Measurements from ENCODE around the gene DAPP1. TPM values are rescaled to one million over a fixed set of nuclear protein-coding genes. Genes with fewer than 3 reads are reported as not detected.

The DAPP1 gene
- total and polyA plus RNA-seq, 2 experiments from 2014 or later: not detected

DNA sequence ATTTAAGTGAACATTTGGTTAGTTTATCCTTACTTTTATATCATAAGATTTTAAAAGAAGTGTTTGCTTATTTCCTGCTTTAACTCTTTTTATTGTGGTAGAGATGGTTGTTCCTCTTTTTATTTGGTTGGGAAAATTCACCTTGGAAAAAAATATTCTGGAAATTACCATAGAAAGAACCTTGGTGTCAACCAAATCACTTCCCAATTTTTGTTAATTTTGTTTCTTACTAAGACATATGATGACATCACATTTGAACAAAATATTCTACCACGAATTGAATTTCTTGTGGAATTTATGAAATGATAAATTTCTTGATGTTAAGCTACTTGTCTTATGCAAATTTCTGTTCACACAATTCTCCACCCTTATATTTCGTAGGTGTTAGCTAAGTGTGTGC is 43.9 kb downstream of the DAPP1 start (continued):
- TF ChIP-seq, protein P1, sequence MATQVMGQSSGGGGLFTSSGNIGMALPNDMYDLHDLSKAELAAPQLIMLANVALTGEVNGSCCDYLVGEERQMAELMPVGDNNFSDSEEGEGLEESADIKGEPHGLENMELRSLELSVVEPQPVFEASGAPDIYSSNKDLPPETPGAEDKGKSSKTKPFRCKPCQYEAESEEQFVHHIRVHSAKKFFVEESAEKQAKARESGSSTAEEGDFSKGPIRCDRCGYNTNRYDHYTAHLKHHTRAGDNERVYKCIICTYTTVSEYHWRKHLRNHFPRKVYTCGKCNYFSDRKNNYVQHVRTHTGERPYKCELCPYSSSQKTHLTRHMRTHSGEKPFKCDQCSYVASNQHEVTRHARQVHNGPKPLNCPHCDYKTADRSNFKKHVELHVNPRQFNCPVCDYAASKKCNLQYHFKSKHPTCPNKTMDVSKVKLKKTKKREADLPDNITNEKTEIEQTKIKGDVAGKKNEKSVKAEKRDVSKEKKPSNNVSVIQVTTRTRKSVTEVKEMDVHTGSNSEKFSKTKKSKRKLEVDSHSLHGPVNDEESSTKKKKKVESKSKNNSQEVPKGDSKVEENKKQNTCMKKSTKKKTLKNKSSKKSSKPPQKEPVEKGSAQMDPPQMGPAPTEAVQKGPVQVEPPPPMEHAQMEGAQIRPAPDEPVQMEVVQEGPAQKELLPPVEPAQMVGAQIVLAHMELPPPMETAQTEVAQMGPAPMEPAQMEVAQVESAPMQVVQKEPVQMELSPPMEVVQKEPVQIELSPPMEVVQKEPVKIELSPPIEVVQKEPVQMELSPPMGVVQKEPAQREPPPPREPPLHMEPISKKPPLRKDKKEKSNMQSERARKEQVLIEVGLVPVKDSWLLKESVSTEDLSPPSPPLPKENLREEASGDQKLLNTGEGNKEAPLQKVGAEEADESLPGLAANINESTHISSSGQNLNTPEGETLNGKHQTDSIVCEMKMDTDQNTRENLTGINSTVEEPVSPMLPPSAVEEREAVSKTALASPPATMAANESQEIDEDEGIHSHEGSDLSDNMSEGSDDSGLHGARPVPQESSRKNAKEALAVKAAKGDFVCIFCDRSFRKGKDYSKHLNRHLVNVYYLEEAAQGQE (IDR thresholded peaks at IDR 0.05; ENCODE audit: unreplicated experiment): no peak
- no peak for TF ChIP-seq CREB1 (CRISPR knock-in tag; IDR thresholded peaks at IDR 0.05; ENCODE audit: low read depth)
- TF ChIP-seq, protein P2, sequence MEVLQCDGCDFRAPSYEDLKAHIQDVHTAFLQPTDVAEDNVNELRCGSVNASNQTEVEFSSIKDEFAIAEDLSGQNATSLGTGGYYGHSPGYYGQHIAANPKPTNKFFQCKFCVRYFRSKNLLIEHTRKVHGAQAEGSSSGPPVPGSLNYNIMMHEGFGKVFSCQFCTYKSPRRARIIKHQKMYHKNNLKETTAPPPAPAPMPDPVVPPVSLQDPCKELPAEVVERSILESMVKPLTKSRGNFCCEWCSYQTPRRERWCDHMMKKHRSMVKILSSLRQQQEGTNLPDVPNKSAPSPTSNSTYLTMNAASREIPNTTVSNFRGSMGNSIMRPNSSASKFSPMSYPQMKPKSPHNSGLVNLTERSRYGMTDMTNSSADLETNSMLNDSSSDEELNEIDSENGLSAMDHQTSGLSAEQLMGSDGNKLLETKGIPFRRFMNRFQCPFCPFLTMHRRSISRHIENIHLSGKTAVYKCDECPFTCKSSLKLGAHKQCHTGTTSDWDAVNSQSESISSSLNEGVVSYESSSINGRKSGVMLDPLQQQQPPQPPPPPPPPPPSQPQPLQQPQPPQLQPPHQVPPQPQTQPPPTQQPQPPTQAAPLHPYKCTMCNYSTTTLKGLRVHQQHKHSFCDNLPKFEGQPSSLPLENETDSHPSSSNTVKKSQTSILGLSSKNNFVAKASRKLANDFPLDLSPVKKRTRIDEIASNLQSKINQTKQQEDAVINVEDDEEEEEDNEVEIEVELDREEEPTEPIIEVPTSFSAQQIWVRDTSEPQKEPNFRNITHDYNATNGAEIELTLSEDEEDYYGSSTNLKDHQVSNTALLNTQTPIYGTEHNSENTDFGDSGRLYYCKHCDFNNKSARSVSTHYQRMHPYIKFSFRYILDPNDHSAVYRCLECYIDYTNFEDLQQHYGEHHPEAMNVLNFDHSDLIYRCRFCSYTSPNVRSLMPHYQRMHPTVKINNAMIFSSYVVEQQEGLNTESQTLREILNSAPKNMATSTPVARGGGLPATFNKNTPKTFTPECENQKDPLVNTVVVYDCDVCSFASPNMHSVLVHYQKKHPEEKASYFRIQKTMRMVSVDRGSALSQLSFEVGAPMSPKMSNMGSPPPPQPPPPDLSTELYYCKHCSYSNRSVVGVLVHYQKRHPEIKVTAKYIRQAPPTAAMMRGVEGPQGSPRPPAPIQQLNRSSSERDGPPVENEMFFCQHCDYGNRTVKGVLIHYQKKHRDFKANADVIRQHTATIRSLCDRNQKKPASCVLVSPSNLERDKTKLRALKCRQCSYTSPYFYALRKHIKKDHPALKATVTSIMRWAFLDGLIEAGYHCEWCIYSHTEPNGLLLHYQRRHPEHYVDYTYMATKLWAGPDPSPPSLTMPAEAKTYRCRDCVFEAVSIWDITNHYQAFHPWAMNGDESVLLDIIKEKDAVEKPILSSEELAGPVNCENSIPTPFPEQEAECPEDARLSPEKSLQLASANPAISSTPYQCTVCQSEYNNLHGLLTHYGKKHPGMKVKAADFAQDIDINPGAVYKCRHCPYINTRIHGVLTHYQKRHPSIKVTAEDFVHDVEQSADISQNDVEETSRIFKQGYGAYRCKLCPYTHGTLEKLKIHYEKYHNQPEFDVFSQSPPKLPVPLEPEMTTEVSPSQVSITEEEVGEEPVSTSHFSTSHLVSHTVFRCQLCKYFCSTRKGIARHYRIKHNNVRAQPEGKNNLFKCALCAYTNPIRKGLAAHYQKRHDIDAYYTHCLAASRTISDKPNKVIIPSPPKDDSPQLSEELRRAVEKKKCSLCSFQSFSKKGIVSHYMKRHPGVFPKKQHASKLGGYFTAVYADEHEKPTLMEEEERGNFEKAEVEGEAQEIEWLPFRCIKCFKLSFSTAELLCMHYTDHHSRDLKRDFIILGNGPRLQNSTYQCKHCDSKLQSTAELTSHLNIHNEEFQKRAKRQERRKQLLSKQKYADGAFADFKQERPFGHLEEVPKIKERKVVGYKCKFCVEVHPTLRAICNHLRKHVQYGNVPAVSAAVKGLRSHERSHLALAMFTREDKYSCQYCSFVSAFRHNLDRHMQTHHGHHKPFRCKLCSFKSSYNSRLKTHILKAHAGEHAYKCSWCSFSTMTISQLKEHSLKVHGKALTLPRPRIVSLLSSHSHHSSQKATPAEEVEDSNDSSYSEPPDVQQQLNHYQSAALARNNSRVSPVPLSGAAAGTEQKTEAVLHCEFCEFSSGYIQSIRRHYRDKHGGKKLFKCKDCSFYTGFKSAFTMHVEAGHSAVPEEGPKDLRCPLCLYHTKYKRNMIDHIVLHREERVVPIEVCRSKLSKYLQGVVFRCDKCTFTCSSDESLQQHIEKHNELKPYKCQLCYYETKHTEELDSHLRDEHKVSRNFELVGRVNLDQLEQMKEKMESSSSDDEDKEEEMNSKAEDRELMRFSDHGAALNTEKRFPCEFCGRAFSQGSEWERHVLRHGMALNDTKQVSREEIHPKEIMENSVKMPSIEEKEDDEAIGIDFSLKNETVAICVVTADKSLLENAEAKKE (CRISPR knock-in tag; IDR thresholded peaks at IDR 0.05): no peak

DNA sequence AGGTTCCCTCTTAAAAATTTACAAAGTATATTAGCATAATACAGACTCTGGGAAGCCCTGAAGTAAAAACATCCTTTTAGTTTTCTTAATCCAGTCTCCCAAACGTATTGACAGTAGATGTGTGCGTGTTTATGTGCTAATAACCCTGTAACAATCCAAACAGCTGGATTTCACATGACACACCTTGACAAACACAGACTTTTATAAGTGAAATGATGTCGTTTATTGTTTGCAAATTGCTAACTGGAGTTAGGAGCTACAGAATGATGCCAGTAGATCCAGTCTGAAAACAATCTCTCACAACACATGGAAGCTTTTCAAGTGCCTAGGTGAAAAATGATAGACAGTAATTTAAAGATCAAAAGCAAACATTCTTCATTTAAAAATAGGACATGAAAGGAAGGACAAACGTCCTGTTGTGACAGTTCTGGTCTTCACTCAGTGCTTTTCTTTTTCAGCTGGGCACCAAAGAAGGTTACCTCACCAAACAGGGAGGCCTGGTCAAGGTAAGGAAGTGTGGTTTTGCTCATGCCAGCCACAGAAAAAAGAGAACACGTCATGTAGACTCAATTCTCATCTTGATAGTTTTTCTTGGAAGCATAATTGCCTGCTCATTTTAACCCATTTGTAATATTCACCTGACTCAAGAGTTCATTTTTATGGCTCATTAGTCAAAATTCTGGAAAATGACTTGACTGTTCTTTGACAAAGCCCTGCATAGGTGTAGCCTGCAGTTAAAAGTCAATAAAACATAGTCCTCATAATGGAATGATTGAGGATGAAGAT is 44.7 kb downstream of the DAPP1 start:
- no peaks in the 10 kb centered on the region for H3F3A ChIP-seq (replicated peaks; ENCODE audit: low read depth)
- peaks cover 5% of the 10 kb centered on the region for H3K27me3 Mint-ChIP-seq (ENCODE audit: insufficient read depth, low read depth, poor library complexity)
- H3K36me3 ChIP-seq (ENCODE audit: insufficient read depth): no peaks in the 10 kb centered on the region
- no peak for DNase-seq (ENCODE audit: low spot score)
- H3K9me3 Mint-ChIP-seq: no peaks in the 10 kb centered on the region
- H3K4me2 ChIP-seq: no peak overlapping the region
- H3K4me3 Mint-ChIP-seq: no peak overlapping the region
- H3K4me3 ChIP-seq: no peak overlapping the region
- no peaks in the 10 kb centered on the region for H3K79me2 ChIP-seq (replicated peaks; ENCODE audit: insufficient read depth)
- no peak overlapping the region for H3K27ac Mint-ChIP-seq
- H2AFZ ChIP-seq: no peak overlapping the region
- H3K36me3 Mint-ChIP-seq (ENCODE audit: low read depth): no peaks in the 10 kb centered on the region
- no peak for ATAC-seq
- H4K20me1 ChIP-seq (replicated peaks; ENCODE audit: insufficient read depth): no peaks in the 10 kb centered on the region
- peaks cover 8% of the 10 kb centered on the region for H3K4me1 ChIP-seq (ENCODE audit: insufficient read depth)
- H3K27ac ChIP-seq (ENCODE audit: low read depth): no peak overlapping the region
- H3K27me3 ChIP-seq (ENCODE audit: insufficient read depth): no peaks in the 10 kb centered on the region
- peaks cover 6% of the 10 kb centered on the region; the same call in 2 of the 3 replicates for H3K4me1 Mint-ChIP-seq
- H3K9me2 ChIP-seq (ENCODE audit: insufficient read depth): no peaks in the 10 kb centered on the region
- no peak for TF ChIP-seq POLR2AphosphoS5 (IDR thresholded peaks at IDR 0.05; ENCODE audit: low read depth)
- TF ChIP-seq CREB1 (CRISPR knock-in tag; IDR thresholded peaks at IDR 0.05; ENCODE audit: low read depth): no peak
- TF ChIP-seq, protein P3, sequence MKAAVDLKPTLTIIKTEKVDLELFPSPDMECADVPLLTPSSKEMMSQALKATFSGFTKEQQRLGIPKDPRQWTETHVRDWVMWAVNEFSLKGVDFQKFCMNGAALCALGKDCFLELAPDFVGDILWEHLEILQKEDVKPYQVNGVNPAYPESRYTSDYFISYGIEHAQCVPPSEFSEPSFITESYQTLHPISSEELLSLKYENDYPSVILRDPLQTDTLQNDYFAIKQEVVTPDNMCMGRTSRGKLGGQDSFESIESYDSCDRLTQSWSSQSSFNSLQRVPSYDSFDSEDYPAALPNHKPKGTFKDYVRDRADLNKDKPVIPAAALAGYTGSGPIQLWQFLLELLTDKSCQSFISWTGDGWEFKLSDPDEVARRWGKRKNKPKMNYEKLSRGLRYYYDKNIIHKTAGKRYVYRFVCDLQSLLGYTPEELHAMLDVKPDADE (IDR thresholded peaks at IDR 0.05): no peak
- TF ChIP-seq NANOG (IDR thresholded peaks at IDR 0.05; ENCODE audit: borderline replicate concordance): no peak
- TF ChIP-seq EZH2 (IDR thresholded peaks at IDR 0.05; ENCODE audit: low read depth, unreplicated experiment): no peak
- no peak for TF ChIP-seq ZNF331 (CRISPR knock-in tag; IDR thresholded peaks at IDR 0.05; ENCODE audit: low read depth)

Measured in GM23338 (cell line).